ENCODE measurements around the gene AFDN. TPM values are rescaled to one million over a fixed set of nuclear protein-coding genes. Genes with fewer than 3 reads are reported as not detected.

AFDN gene
- total RNA-seq, 1 donor from 2014 or later: 112 TPM

- Histone ChIP-seq H3K27me3 (ENCODE audit: control insufficient read depth, insufficient read depth, low read length) (no peaks in the 10 kb centered on the region), H3K36me3 (ENCODE audit: control insufficient read depth, insufficient read depth, low read length) (no peaks in the 10 kb centered on the region), H3K4me3 (ENCODE audit: low read depth, low read length) (no peak overlapping the region)
- TF ChIP-seq CTCF (IDR thresholded peaks at IDR 0.05; ENCODE audit: insufficient read depth, low read length, poor library complexity, severe bottlenecking): no peak
- peak; percentile 31 for DNase-seq (ENCODE audit: low read depth)
Observed at GRCh38 chr6:167937948-167938911, 111.5 kb downstream of the AFDN start.

GRCh38 chr6:167941822-167942221, 115.1 kb downstream of the AFDN start:
- DNase-seq (ENCODE audit: low read depth): no peak
- Histone ChIP-seq H3K27me3 (ENCODE audit: control insufficient read depth, insufficient read depth, low read length) (no peaks in the 10 kb centered on the region), H3K36me3 (ENCODE audit: control insufficient read depth, insufficient read depth, low read length) (peaks cover 3% of the 10 kb centered on the region), H3K4me3 (ENCODE audit: low read depth, low read length) (no peak overlapping the region)
- no peak for TF ChIP-seq CTCF (IDR thresholded peaks at IDR 0.05; ENCODE audit: insufficient read depth, low read length, poor library complexity, severe bottlenecking)

- no peak for TF ChIP-seq CTCF (IDR thresholded peaks at IDR 0.05; ENCODE audit: insufficient read depth, low read length, poor library complexity, severe bottlenecking)
- DNase-seq (ENCODE audit: low read depth): no peak
- peaks cover 3% of the 10 kb centered on the region for H3K36me3 ChIP-seq (ENCODE audit: control insufficient read depth, insufficient read depth, low read length)
- H3K27me3 ChIP-seq (ENCODE audit: control insufficient read depth, insufficient read depth, low read length): no peaks in the 10 kb centered on the region
- no peak overlapping the region for H3K4me3 ChIP-seq (ENCODE audit: low read depth, low read length)
Observed at GRCh38 chr6:167944130-167944529, 117.4 kb downstream of the AFDN start.

- H3K27me3 ChIP-seq (ENCODE audit: control insufficient read depth, insufficient read depth, low read length): no peaks in the 10 kb centered on the region
- no peak for TF ChIP-seq CTCF (IDR thresholded peaks at IDR 0.05; ENCODE audit: insufficient read depth, low read length, poor library complexity, severe bottlenecking)
- no peak for DNase-seq (ENCODE audit: low read depth)
- H3K4me3 ChIP-seq (ENCODE audit: low read depth, low read length): no peak overlapping the region
- H3K36me3 ChIP-seq (ENCODE audit: control insufficient read depth, insufficient read depth, low read length): peaks cover 3% of the 10 kb centered on the region
Observed at GRCh38 chr6:167946007-167946406, 119.3 kb downstream of the AFDN start.

- DNase-seq (ENCODE audit: low read depth): no peak
- no peak overlapping the region for H3K4me3 ChIP-seq (ENCODE audit: low read depth, low read length)
- TF ChIP-seq CTCF (IDR thresholded peaks at IDR 0.05; ENCODE audit: insufficient read depth, low read length, poor library complexity, severe bottlenecking): no peak
- peaks cover 3% of the 10 kb centered on the region for H3K36me3 ChIP-seq (ENCODE audit: control insufficient read depth, insufficient read depth, low read length)
- no peaks in the 10 kb centered on the region for H3K27me3 ChIP-seq (ENCODE audit: control insufficient read depth, insufficient read depth, low read length)
Observed at GRCh38 chr6:167946604-167947003, 119.9 kb downstream of the AFDN start.
